Measurements from ENCODE around the gene THADA. TPM values are rescaled to one million over a fixed set of nuclear protein-coding genes. Genes with fewer than 3 reads are reported as not detected.

The THADA gene
- total RNA-seq, 1 donor from 2014 or later: 40.4 TPM

- intact Hi-C loops (cut with micrococcal nuclease): loop anchor here (1.0 to 2.0 kb wide), 4 partner anchors 7 to 408 kb away; partner anchors contain the start of gene ZFP36L2
Observed at GRCh38 chr2:43218702-43219382, 377.0 kb downstream of the THADA start.

GRCh38 chr2:43218155-43218701 is 377.6 kb downstream of the THADA start:
- intact Hi-C loops (cut with micrococcal nuclease): loop anchor here (1.0 to 2.0 kb wide), 3 partner anchors 8 to 407 kb away; partner anchors contain the start of gene ZFP36L2

GRCh38 chr2:43217228-43218154 is 378.3 kb downstream of the THADA start:
- intact Hi-C loops (cut with micrococcal nuclease): loop anchor here (1.0 to 2.0 kb wide), 3 partner anchors 9 to 407 kb away; partner anchors contain the start of gene ZFP36L2

- intact Hi-C loops (cut with micrococcal nuclease): no loop called here
Observed at GRCh38 chr2:43216629-43217028, 379.2 kb downstream of the THADA start.

- intact Hi-C loops (cut with micrococcal nuclease): no loop called here
Observed at GRCh38 chr2:43215673-43216255, 380.1 kb downstream of the THADA start.

GRCh38 chr2:43214253-43214652 is 381.6 kb downstream of the THADA start:
- intact Hi-C loops (cut with micrococcal nuclease): no loop called here

GRCh38 chr2:43212931-43213330 is 382.9 kb downstream of the THADA start:
- intact Hi-C loops (cut with micrococcal nuclease): no loop called here

- intact Hi-C loops (cut with micrococcal nuclease): no loop called here
Observed at GRCh38 chr2:43212216-43212835, 383.5 kb downstream of the THADA start.

- intact Hi-C loops (cut with micrococcal nuclease): no loop called here
Observed at GRCh38 chr2:43210467-43211303, 385.2 kb downstream of the THADA start.

GRCh38 chr2:43210125-43210466 is 385.7 kb downstream of the THADA start:
- intact Hi-C loops (cut with micrococcal nuclease): no loop called here

- intact Hi-C loops (cut with micrococcal nuclease): no loop called here
Observed at GRCh38 chr2:43209204-43209717, 386.6 kb downstream of the THADA start.

GRCh38 chr2:43207553-43208300 is 388.1 kb downstream of the THADA start:
- intact Hi-C loops (cut with micrococcal nuclease): no loop called here

GRCh38 chr2:43206602-43207001 is 389.2 kb downstream of the THADA start:
- intact Hi-C loops (cut with micrococcal nuclease): no loop called here

- intact Hi-C loops (cut with micrococcal nuclease): no loop called here
Observed at GRCh38 chr2:43203373-43203772, 392.5 kb downstream of the THADA start.

- intact Hi-C loops (cut with micrococcal nuclease): no loop called here
Observed at GRCh38 chr2:43202289-43202688, 393.5 kb downstream of the THADA start.

- intact Hi-C loops (cut with micrococcal nuclease): no loop called here
Observed at GRCh38 chr2:43201497-43201896, 394.3 kb downstream of the THADA start.

GRCh38 chr2:43201016-43201415 is 394.8 kb downstream of the THADA start:
- intact Hi-C loops (cut with micrococcal nuclease): no loop called here

GRCh38 chr2:43199492-43200488 is 396.0 kb downstream of the THADA start:
- intact Hi-C loops (cut with micrococcal nuclease): no loop called here

Data from T-helper 2 cell treated with Interferon-gamma antibody and Interleukin-4, amounts not matched to agents 100 ng/mL and 5 ng/mL, for 36 hours (primary cell).